Measurements from ENCODE around the gene BDNF. TPM values are rescaled to one million over a fixed set of nuclear protein-coding genes. Genes with fewer than 3 reads are reported as not detected.

Gene BDNF
- total RNA-seq, 1 donor from 2014 or later: 4.8 TPM

DNA sequence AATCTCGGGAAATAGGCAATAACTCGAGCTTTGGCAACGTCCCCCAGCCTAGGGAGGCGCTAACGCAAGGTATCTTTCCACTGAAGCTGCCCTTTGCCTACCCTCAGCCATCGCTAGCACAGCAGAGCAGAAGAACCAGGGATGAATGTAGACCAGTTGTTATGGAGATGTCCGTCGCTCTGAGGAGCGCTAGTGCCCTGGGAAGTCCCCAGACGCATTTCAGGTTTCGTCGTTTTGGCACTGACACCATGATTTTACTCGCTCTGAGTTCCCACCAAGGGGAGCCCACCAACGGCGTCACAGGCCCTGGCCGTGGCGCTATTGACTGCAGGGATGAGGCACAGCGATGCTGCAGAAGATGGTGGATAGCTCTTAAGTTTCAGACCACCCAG lies 22.7 kb upstream of the BDNF start:
- Histone ChIP-seq H3K36me3 (ENCODE audit: control insufficient read depth, insufficient read depth, low read length) (no peaks in the 10 kb centered on the region), H3K4me3 (ENCODE audit: low read depth, low read length) (peak overlapping the region; percentile 59), H3K27me3 (ENCODE audit: control insufficient read depth, insufficient read depth, low read length) (peaks cover 26% of the 10 kb centered on the region)
- TF ChIP-seq, protein P1, sequence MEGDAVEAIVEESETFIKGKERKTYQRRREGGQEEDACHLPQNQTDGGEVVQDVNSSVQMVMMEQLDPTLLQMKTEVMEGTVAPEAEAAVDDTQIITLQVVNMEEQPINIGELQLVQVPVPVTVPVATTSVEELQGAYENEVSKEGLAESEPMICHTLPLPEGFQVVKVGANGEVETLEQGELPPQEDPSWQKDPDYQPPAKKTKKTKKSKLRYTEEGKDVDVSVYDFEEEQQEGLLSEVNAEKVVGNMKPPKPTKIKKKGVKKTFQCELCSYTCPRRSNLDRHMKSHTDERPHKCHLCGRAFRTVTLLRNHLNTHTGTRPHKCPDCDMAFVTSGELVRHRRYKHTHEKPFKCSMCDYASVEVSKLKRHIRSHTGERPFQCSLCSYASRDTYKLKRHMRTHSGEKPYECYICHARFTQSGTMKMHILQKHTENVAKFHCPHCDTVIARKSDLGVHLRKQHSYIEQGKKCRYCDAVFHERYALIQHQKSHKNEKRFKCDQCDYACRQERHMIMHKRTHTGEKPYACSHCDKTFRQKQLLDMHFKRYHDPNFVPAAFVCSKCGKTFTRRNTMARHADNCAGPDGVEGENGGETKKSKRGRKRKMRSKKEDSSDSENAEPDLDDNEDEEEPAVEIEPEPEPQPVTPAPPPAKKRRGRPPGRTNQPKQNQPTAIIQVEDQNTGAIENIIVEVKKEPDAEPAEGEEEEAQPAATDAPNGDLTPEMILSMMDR (IDR thresholded peaks at IDR 0.05; ENCODE audit: insufficient read depth, low read length, poor library complexity, severe bottlenecking): no peak
- no peak for DNase-seq (ENCODE audit: low read depth)

DNA sequence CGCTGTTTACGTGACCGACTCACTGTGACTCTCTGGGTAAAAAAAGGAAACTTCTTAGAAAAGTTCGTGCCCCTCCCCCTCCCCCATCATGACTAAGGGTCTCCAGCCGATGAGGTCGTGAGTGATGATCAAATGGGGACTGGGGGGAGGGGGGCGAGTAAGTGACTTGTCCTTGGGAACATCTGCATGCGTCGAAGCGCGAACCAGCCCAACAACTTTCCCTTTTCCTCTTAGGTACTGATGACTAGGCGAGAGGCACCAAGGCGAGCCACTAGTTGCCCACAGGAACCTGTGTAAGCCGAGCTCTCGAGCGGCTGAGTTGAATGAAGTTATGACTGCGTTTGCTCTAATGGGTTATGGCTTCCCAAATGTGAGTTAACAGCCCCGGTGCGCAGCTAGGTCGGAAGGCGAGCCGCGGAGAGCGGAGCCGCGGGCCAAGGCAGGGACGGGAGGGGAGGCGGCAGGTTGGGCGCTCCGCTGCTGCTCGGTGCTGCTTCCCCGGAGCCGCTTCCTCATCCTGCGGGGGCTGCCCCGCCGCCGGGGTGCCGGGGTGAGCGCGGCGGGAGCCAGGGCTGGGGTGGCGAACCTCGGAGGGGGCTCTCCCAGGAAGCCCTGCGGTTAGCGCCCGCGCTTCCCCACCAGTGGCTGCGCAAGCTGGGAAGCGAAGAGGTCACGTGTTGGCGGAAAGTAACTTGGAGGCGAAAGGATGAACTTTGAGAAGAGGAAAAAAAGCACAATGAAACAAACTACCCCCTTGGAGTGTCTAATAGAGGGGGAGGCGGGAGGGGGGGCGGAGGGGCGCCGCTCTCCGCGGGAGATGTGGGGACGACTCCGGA lies 22.1 kb upstream of the BDNF start:
- Histone ChIP-seq H3K4me3 (ENCODE audit: low read depth, low read length) (peak overlapping the region; percentile 59), H3K27me3 (ENCODE audit: control insufficient read depth, insufficient read depth, low read length) (peaks cover 26% of the 10 kb centered on the region), H3K36me3 (ENCODE audit: control insufficient read depth, insufficient read depth, low read length) (no peaks in the 10 kb centered on the region)
- no peak for DNase-seq (ENCODE audit: low read depth)
- TF ChIP-seq, protein P1 (IDR thresholded peaks at IDR 0.05; ENCODE audit: insufficient read depth, low read length, poor library complexity, severe bottlenecking): no peak

DNA sequence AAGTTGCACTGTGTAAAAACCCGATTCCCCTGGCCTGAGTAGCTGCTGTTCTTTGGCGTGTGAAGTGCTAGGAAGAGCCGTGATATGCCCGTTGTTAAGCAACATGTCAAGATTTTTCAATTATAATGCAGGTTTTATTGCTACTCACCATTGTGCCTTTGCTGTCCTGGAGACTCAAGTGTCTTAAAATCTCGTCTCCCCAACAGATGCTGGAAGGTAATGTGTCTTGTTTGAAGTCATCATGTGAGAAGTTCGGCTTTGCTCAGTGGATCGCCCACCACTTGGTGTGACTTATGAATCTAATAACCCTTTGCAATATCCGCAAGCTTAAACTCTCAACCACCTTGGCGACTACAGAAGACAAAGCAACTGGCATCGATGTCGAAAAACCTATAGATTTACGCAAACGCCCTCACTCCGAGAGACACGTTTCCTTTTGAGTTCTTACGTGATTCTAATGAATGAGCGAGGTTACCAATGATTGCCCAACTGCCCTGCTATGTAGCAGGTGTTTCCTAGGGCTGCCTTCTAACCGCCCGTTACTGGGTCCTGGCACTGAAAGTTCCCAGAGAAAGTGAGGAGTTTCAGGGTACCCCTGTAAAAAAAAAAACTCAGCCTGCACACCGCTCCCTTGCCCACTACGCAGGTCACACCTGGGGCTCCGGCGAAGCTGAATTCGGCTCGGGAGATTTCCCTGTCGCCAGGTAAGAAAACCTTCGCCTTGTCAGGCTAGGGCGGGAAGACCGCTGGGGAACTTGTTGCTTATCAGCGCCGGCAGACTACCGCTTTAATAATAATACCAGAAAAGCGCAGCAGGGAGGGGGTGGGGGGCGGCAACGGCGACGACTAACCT lies 21.2 kb upstream of the BDNF start:
- Histone ChIP-seq H3K27me3 (ENCODE audit: control insufficient read depth, insufficient read depth, low read length) (peaks cover 26% of the 10 kb centered on the region), H3K4me3 (ENCODE audit: low read depth, low read length) (peak overlapping the region; percentile 59), H3K36me3 (ENCODE audit: control insufficient read depth, insufficient read depth, low read length) (no peaks in the 10 kb centered on the region)
- TF ChIP-seq, protein P1 (IDR thresholded peaks at IDR 0.05; ENCODE audit: insufficient read depth, low read length, poor library complexity, severe bottlenecking): no peak
- no peak for DNase-seq (ENCODE audit: low read depth)

DNA sequence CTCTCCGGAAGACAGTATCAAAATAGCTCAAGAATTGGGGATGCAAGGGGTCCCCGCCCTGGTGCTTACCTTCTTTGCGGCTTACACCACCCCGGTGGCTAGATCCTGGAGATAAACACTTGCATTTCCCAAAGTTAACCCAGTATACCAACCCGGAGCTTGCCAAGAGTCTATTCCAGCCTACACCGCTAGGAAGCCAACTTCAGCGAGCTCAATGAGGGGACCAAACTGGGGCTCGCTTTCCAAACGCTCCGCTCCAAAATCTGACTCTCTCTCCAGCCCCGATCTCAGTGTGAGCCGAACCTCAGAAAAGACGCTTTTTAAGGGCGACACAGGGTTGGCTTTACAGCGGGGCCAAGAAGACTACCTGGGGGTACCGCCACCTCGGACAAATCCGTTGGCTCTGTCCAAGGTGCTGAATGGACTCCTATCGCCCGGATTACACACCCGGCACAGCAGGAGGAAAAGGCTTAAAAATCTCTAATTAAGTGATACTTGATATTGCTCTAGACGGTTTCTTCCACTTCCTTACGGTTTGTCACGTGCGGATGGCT lies 20.1 kb upstream of the BDNF start:
- TF ChIP-seq, protein P1 (IDR thresholded peaks at IDR 0.05; ENCODE audit: insufficient read depth, low read length, poor library complexity, severe bottlenecking): peak; percentile 28
- H3K4me3 ChIP-seq (ENCODE audit: low read depth, low read length): no peak overlapping the region
- peaks cover 26% of the 10 kb centered on the region for H3K27me3 ChIP-seq (ENCODE audit: control insufficient read depth, insufficient read depth, low read length)
- no peaks in the 10 kb centered on the region for H3K36me3 ChIP-seq (ENCODE audit: control insufficient read depth, insufficient read depth, low read length)
- DNase-seq (ENCODE audit: low read depth): no peak

DNA sequence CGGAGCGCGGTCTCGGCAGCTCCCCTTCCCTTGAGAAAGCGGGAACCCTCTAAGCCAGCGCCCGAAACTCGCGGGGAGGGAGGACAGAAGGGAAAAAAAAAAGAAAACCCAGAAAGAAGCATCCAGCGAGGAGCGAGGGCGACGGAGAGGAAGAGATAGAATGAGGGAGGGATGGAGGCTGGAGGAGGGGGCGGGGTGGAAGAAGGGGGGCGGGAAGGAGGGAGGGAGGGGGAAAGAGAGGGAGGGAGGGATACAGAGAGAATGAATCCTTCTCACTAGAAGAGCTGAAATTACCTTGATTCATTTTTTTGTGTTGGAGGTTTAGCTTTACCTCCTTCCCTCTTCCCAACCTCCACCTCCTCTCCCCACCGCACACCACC lies 19.3 kb upstream of the BDNF start:
- Histone ChIP-seq H3K36me3 (ENCODE audit: control insufficient read depth, insufficient read depth, low read length) (no peaks in the 10 kb centered on the region), H3K27me3 (ENCODE audit: control insufficient read depth, insufficient read depth, low read length) (peaks cover 26% of the 10 kb centered on the region), H3K4me3 (ENCODE audit: low read depth, low read length) (peak overlapping the region; percentile 62)
- DNase-seq (ENCODE audit: low read depth): no peak
- TF ChIP-seq, protein P1 (IDR thresholded peaks at IDR 0.05; ENCODE audit: insufficient read depth, low read length, poor library complexity, severe bottlenecking): no peak

Data from kidney epithelial cell (primary cell).